Spleen (tissue), 7 donors: ENCODE measurements around the gene CNPY1.

Experiments used
- POLR2A ChIP-seq, 3 donors: fragments of 450-650 bp; IDR thresholded peaks; one replicate each; pipeline ENCODE4 v1.5.1; 2017; ENCODE audit warnings: antibody characterized with exemption in 3 of 3, mild to moderate bottlenecking in 1 of 3
- TF ChIP-seq, protein P1 (sequence below), 11 experiments: fragments of 200-600 bp in 7 of 11; fragments of 450-650 bp in 4 of 11; sonication (generic) in 4 of 11; IDR thresholded peaks in 8 of 11; conservative IDR thresholded peaks in 3 of 11; 1 replicate in 7 of 11; 2 replicates in 4 of 11; pipeline versions ENCODE4 v1.4.0 to v1.8.0; 2016 to 2021; ENCODE audit warnings: antibody characterized with exemption in 11 of 11, inconsistent platforms in 4 of 11, mild to moderate bottlenecking in 1 of 11
- donor health status: DM: no; HTN: no; CAD: no; lungs with moderate emphysema.
- donor health status: DM: no; HTN: no; CAD: no.
- donor health status: DM: no; HTN: no; CAD: no.

DNA sequence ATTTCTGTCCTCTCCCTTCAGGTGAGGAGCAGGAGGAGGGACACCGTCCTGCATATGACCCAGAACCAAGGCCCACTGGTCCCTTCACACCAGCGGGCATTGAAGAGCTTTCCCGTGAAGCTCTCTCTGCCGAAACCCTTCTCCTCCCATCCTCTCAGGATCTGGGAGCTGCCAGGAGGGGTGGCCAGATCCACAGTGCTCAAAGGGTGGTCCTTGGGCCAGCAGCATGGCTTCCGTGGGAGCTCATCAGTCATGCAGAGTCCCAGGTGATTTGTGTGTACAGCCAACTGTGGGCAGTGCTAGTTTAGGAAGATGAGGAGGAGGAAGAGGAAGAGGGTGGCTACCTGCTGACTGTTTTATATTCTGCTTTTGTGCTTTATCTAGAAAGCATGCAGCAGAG, 28.4 kb downstream of the CNPY1 start:
- TF ChIP-seq, protein P1, sequence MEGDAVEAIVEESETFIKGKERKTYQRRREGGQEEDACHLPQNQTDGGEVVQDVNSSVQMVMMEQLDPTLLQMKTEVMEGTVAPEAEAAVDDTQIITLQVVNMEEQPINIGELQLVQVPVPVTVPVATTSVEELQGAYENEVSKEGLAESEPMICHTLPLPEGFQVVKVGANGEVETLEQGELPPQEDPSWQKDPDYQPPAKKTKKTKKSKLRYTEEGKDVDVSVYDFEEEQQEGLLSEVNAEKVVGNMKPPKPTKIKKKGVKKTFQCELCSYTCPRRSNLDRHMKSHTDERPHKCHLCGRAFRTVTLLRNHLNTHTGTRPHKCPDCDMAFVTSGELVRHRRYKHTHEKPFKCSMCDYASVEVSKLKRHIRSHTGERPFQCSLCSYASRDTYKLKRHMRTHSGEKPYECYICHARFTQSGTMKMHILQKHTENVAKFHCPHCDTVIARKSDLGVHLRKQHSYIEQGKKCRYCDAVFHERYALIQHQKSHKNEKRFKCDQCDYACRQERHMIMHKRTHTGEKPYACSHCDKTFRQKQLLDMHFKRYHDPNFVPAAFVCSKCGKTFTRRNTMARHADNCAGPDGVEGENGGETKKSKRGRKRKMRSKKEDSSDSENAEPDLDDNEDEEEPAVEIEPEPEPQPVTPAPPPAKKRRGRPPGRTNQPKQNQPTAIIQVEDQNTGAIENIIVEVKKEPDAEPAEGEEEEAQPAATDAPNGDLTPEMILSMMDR (IDR thresholded peaks at IDR 0.05 in 8 of 11, conservative IDR thresholded peaks at IDR 0.05 in 3 of 11), result no peak
- TF ChIP-seq POLR2A (IDR thresholded peaks at IDR 0.05), result no peak
